Measurements from ENCODE around the gene RFC4.

DNA sequence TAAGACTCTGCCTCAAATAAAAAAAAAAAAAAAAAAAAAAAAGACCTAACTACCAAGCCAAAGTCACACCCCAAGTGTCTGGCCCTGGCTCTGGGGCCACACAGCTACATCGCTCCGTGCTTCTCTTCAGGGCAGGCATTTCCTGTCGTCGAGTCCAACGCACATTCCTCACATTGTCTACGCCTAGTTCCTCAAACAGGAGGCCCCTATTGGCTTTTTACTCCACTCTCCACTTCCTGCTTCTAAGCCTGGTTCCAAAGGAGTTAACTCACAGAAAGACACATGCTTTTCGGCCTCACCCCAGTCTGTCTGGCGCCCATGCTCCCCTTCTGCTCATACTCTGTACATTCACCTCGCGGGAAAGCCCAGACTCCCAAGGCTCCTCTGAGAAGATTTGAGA is 60.3 kb downstream of the RFC4 start:
- TF ChIP-seq TAF1 (IDR thresholded peaks at IDR 0.05; ENCODE audit: borderline replicate concordance, insufficient read depth, low read length), result no peak
- no peak for TF ChIP-seq POLR2AphosphoS5 (IDR thresholded peaks at IDR 0.05; ENCODE audit: low read depth, low read length)
- no peak for TF ChIP-seq REST (IDR thresholded peaks at IDR 0.05; ENCODE audit: insufficient read depth in 1 of 2, low read depth in 2 of 2, low read length in 2 of 2)
- TF ChIP-seq SIN3A (IDR thresholded peaks at IDR 0.05; ENCODE audit: borderline replicate concordance, insufficient read depth, low read length), result no peak
